Neural crest cell (in vitro differentiated cells): ENCODE results near the gene SLC39A6. TPM values are rescaled to one million over a fixed set of nuclear protein-coding genes. Genes with fewer than 3 reads are reported as not detected.
A peak's percentile ranks its signal among the peaks of the same experiment; 100 is the strongest.

Experiments used
- DNase-seq: peaks from one replicate; pipeline ENCODE4 v3.0.0; 2021; ENCODE audit warnings: low read depth, mixed read lengths, low spot score
- H3K27ac Mint-ChIP-seq: one replicate; pipeline ENCODE4 v1.8.0; 2021; ENCODE audit warnings: mild to moderate bottlenecking, mixed read lengths; ENCODE audit not compliant: unreplicated experiment
- H3K27me3 Mint-ChIP-seq: 2 replicates; pipeline ENCODE4 v1.8.0; 2021; ENCODE audit warnings: low read depth, mild to moderate bottlenecking, mixed read lengths
- H3K36me3 Mint-ChIP-seq: 2 replicates; pipeline ENCODE4 v1.8.0; 2021; ENCODE audit warnings: low read depth, mild to moderate bottlenecking, mixed read lengths
- H3K4me1 Mint-ChIP-seq: 2 replicates; pipeline ENCODE4 v1.8.0; 2021; ENCODE audit warnings: mixed read lengths
- H3K4me3 Mint-ChIP-seq: one replicate; pipeline ENCODE4 v1.8.0; 2021; ENCODE audit warnings: mild to moderate bottlenecking, mixed read lengths
- H3K9me3 Mint-ChIP-seq: 2 replicates; pipeline ENCODE4 v1.8.0; 2021; ENCODE audit warnings: mixed read lengths
- CTCF ChIP-seq: fragments of 200-600 bp; sonication (generic); conservative IDR thresholded peaks from 2 replicates; pipeline ENCODE4 v1.5.0; 2021; ENCODE audit warnings: antibody characterized with exemption, mild to moderate bottlenecking
- total RNA-seq: library from RNA; stranded (reverse); gene quantifications from 2 replicates; pipeline ENCODE4 v1.2.1, GENCODE V29; 2021

SLC39A6 gene
- total RNA-seq, 1 donor from 2014 or later: 101 TPM

GRCh38 chr18:36135264-36135663, 6.1 kb upstream of the SLC39A6 start:
- DNase-seq: no peak
- H3K36me3 Mint-ChIP-seq: no peaks in the 10 kb centered on the region
- no peak overlapping the region for H3K27ac Mint-ChIP-seq
- H3K4me3 Mint-ChIP-seq: no peak overlapping the region
- no peaks in the 10 kb centered on the region for H3K27me3 Mint-ChIP-seq
- H3K9me3 Mint-ChIP-seq: no peaks in the 10 kb centered on the region
- TF ChIP-seq CTCF: no peak
- peaks cover 17% of the 10 kb centered on the region for H3K4me1 Mint-ChIP-seq

- DNase-seq: no peak
- Mint-ChIP-seq H3K27me3 (no peaks in the 10 kb centered on the region), H3K4me3 (peak overlapping the region; percentile 81), H3K36me3 (no peaks in the 10 kb centered on the region), H3K9me3 (no peaks in the 10 kb centered on the region), H3K4me1 (peaks cover 26% of the 10 kb centered on the region), H3K27ac (no peak overlapping the region)
- no peak for TF ChIP-seq CTCF
These were observed 3.6 kb upstream of the SLC39A6 start for GRCh38 chr18:36132756-36133155.

- DNase-seq: no peak
- Mint-ChIP-seq H3K4me1 (peaks cover 35% of the 10 kb centered on the region), H3K36me3 (no peaks in the 10 kb centered on the region), H3K9me3 (no peaks in the 10 kb centered on the region), H3K27ac (no peak overlapping the region), H3K27me3 (no peaks in the 10 kb centered on the region), H3K4me3 (peak overlapping the region; percentile 81)
- TF ChIP-seq CTCF: no peak
These were observed 2.7 kb upstream of the SLC39A6 start for GRCh38 chr18:36131692-36132483.

- Mint-ChIP-seq H3K4me1 (peaks cover 41% of the 10 kb centered on the region), H3K9me3 (no peaks in the 10 kb centered on the region), H3K4me3 (peak overlapping the region; percentile 99), H3K27ac (no peak overlapping the region), H3K27me3 (no peaks in the 10 kb centered on the region), H3K36me3 (peaks cover 4% of the 10 kb centered on the region)
- no peak for TF ChIP-seq CTCF
- no peak for DNase-seq
These were observed 1.9 kb upstream of the SLC39A6 start for GRCh38 chr18:36130883-36131653.

GRCh38 chr18:36130039-36130831, 1.1 kb upstream of the SLC39A6 start:
- DNase-seq: no peak
- Mint-ChIP-seq H3K27ac (peak overlapping the region; percentile 99), H3K4me3 (peak overlapping the region; percentile 99), H3K36me3 (peaks cover 4% of the 10 kb centered on the region), H3K4me1 (peaks cover 41% of the 10 kb centered on the region), H3K9me3 (no peaks in the 10 kb centered on the region), H3K27me3 (no peaks in the 10 kb centered on the region)
- TF ChIP-seq CTCF: no peak
